Tibial nerve (tissue), 4 donors: ENCODE data around the gene ZNF423. TPM values are rescaled to one million over a fixed set of nuclear protein-coding genes. Genes with fewer than 3 reads are reported as not detected.
A peak's percentile ranks its signal among the peaks of the same experiment; 100 is the strongest.

Experiments used
- DNase-seq, 2 donors: peaks; one replicate each; pipeline ENCODE4 v3.0.0-alpha.2; 2019; ENCODE audit warnings: low spot score in 2 of 2
- H3K27ac ChIP-seq, 4 donors: fragments of 200-600 bp; sonication (generic) in 3 of 4; one replicate each; pipeline ENCODE4 v1.5.1; 2017 to 2019; ENCODE audit warnings: mild to moderate bottlenecking in 1 of 4
- H3K27me3 ChIP-seq, 2 donors: fragments of 200-600 bp; sonication (generic) in 1 of 2; one replicate each; pipeline versions ENCODE4 v1.5.1 to v1.6.0; 2017 to 2019
- H3K36me3 ChIP-seq, 3 donors: fragments of 200-600 bp; sonication (generic); one replicate each; pipeline ENCODE4 v1.5.1; 2018 to 2019
- H3K4me1 ChIP-seq, 4 donors: fragments of 200-600 bp; sonication (generic) in 3 of 4; one replicate each; pipeline ENCODE4 v1.5.1; 2017 to 2019
- H3K4me3 ChIP-seq, 4 donors: fragments of 200-600 bp; sonication (generic) in 3 of 4; one replicate each; pipeline ENCODE4 v1.5.1; 2017 to 2019; ENCODE audit warnings: mild to moderate bottlenecking in 1 of 4, moderate library complexity in 1 of 4
- H3K9me3 ChIP-seq, 4 donors: fragments of 200-600 bp; sonication (generic) in 3 of 4; one replicate each; pipeline ENCODE4 v1.5.1; 2017 to 2019
- EP300 ChIP-seq, 2 donors: sonication (generic); formaldehyde crosslinking; IDR thresholded peaks; one replicate each; pipeline ENCODE4 v1.6.1; 2017; ENCODE audit warnings: antibody characterized with exemption in 2 of 2, mild to moderate bottlenecking in 1 of 2
- POLR2A ChIP-seq, 2 donors: fragments of 450-650 bp; IDR thresholded peaks; one replicate each; pipeline ENCODE4 v1.6.1; 2017; ENCODE audit warnings: antibody characterized with exemption in 2 of 2, mild to moderate bottlenecking in 2 of 2, moderate library complexity in 2 of 2
- WGBS, 2 donors: methylation state at CpG; one replicate each; pipeline ENCODE4 v1.1.5; 2018; 5-methylcytosine and 5-hydroxymethylcytosine counted together
- total RNA-seq, 4 donors: library from RNA; depleted of rRNA; stranded (reverse); fragments of >200 nt; gene quantifications; one replicate each; pipeline ENCODE4 v1.1.0, GENCODE V29; 2016
- TF ChIP-seq, protein P1 (sequence below), 5 experiments: fragments of 200-600 bp in 3 of 5; fragments of 450-650 bp in 2 of 5; sonication (generic) in 3 of 5; IDR thresholded peaks; one replicate each; pipeline ENCODE4 v1.5.1; 2016 to 2019; ENCODE audit warnings: antibody characterized with exemption in 5 of 5, mild to moderate bottlenecking in 3 of 5, moderate library complexity in 2 of 5

The ZNF423 gene
- total RNA-seq, 4 donors from 2014 or later, result 15.9 to 20.5 (median 18.5) TPM

GRCh38 chr16:49533422-49533821 is 322.5 kb downstream of the ZNF423 start:
- Histone ChIP-seq H3K27me3 (no peaks in the 10 kb centered on the region), H3K9me3 (no peaks in the 10 kb centered on the region), H3K4me1 (peaks cover 0 to 27% (median 0%) of the 10 kb centered on the region in 4 donors), H3K27ac (peak overlapping the region in 1 of 4 donors; percentile 75), H3K4me3 (no peak overlapping the region), H3K36me3 (no peaks in the 10 kb centered on the region)
- 92 to 96% methylated on average over 7 of the region's 7 CpGs for WGBS, 2 donors
- TF ChIP-seq, protein P1, sequence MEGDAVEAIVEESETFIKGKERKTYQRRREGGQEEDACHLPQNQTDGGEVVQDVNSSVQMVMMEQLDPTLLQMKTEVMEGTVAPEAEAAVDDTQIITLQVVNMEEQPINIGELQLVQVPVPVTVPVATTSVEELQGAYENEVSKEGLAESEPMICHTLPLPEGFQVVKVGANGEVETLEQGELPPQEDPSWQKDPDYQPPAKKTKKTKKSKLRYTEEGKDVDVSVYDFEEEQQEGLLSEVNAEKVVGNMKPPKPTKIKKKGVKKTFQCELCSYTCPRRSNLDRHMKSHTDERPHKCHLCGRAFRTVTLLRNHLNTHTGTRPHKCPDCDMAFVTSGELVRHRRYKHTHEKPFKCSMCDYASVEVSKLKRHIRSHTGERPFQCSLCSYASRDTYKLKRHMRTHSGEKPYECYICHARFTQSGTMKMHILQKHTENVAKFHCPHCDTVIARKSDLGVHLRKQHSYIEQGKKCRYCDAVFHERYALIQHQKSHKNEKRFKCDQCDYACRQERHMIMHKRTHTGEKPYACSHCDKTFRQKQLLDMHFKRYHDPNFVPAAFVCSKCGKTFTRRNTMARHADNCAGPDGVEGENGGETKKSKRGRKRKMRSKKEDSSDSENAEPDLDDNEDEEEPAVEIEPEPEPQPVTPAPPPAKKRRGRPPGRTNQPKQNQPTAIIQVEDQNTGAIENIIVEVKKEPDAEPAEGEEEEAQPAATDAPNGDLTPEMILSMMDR (IDR thresholded peaks at IDR 0.05), result no peak
- no peak for TF ChIP-seq POLR2A (IDR thresholded peaks at IDR 0.05)
- no peak for TF ChIP-seq EP300 (IDR thresholded peaks at IDR 0.05)
- no peak for DNase-seq

DNA sequence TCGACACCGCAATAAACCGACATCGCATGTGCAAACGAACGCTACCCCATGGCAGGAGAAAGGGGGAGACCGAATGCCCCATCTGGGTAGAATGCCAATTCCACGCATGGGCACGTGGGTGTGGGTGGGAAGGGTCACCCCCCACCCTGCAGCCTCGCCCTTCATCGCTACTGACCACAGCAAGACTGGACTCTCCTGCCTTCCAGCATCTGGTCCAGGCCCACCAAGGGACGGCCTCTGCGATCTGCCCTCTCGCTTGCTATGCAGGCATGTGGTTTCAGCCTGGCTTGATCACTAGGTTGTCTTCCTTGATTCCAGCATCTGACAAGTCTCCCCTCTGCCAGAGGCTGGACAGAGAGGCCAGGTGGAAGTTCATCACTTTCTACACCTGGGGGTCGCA is 323.0 kb downstream of the ZNF423 start:
- Histone ChIP-seq H3K36me3 (no peaks in the 10 kb centered on the region), H3K27ac (peak overlapping the region in 1 of 4 donors; percentile 75), H3K4me3 (no peak overlapping the region), H3K27me3 (no peaks in the 10 kb centered on the region), H3K4me1 (peaks cover 0 to 23% (median 0%) of the 10 kb centered on the region in 4 donors), H3K9me3 (no peaks in the 10 kb centered on the region)
- no peak for DNase-seq
- TF ChIP-seq, protein P1 (IDR thresholded peaks at IDR 0.05), result no peak
- 82 to 87% methylated on average over 15 of the region's 15 CpGs for WGBS, 2 donors

DNA sequence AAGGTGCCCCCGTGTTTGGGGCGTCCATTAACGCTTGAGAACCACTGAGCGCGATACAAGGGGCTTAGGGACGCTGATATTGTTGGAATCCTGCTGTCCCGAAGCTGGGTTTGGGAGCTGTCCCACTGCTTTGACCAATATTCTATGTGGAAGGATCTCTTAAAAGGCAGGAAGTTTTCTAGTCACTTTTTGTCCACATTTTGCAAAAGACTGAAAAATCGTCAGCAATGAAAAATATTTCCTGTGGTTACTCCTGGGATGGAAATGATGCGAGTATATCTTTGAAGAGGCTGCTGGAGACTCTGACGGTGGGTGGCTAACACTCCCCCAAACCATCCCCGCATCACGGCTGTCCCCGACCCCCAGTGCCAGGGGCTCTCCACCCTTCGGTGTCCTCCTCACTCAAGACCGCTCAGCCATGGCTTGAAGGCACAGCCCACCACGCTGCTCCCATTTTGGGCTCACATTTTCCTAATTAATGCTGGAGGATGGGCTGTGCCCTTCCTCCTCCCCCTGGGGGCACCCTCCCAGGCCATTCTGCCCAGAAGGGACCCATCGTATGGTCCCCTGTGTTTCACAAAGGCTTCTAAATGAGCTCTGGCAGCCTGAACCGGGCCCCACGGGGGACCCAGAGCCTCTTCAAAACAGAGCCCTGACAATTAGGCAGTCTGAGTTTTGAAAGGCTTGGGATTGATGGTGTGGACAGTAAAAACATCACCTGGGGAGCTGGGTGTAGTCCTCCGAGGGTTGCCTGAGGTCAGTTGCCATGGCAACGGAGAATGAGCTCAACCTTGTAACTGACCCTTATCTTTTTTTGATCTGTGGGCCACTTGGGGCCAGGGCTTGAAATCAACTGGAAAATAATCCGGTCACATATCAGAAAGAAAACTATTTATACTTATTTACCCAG is 323.7 kb downstream of the ZNF423 start:
- Histone ChIP-seq H3K36me3 (no peaks in the 10 kb centered on the region), H3K4me1 (peaks cover 0 to 26% (median 0%) of the 10 kb centered on the region in 4 donors), H3K27me3 (no peaks in the 10 kb centered on the region), H3K9me3 (no peaks in the 10 kb centered on the region), H3K4me3 (no peak overlapping the region), H3K27ac (peak overlapping the region in 2 of 4 donors; percentile 50 to 75)
- 59 to 62% methylated on average over 22 of the region's 22 CpGs for WGBS, 2 donors
- DNase-seq, result no peak
- TF ChIP-seq POLR2A (IDR thresholded peaks at IDR 0.05) (no peak), EP300 (IDR thresholded peaks at IDR 0.05) (no peak)
- TF ChIP-seq, protein P1 (IDR thresholded peaks at IDR 0.05), result no peak

- Histone ChIP-seq H3K4me1 (peaks cover 0 to 26% (median 0%) of the 10 kb centered on the region in 4 donors), H3K4me3 (no peak overlapping the region), H3K27ac (peak overlapping the region in 2 of 4 donors; percentile 17 to 75), H3K27me3 (no peaks in the 10 kb centered on the region), H3K36me3 (no peaks in the 10 kb centered on the region), H3K9me3 (no peaks in the 10 kb centered on the region)
- WGBS, 2 donors, result 84 to 88% methylated on average over 3 of the region's 3 CpGs
- no peak for DNase-seq
- TF ChIP-seq POLR2A (IDR thresholded peaks at IDR 0.05), result no peak
- TF ChIP-seq EP300 (IDR thresholded peaks at IDR 0.05), result no peak
- TF ChIP-seq, protein P1 (IDR thresholded peaks at IDR 0.05), result no peak
Measured at GRCh38 chr16:49531425-49531824, 324.5 kb downstream of the ZNF423 start.

DNA sequence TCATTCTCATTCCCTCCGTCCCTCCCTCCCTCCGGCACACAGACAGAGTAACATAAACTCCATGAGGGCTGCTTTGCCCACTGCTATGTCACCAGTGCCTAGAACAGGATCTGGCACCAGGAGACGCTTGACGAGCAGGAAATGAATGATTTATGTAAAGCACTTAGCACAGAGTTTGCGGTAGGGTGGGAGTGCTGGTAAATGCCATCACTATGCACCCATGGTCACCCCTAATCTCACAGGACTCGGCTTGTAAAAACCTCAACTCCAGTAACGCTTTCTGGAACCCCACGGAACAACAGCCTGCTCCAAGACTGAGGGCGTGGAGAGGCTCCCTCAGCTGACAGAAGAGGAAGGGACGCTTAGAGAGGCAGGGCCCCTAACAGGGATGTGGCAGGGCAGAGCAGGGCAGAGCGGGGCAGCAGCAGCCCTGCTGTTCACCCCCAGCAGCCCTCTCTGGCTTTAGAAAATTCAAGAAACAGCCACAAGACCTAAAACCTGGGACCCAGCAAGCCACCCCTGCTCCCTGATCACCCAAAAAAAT is 325.4 kb downstream of the ZNF423 start:
- no peak for DNase-seq
- H3K27me3 ChIP-seq, result no peaks in the 10 kb centered on the region
- peaks cover 0 to 26% (median 0%) of the 10 kb centered on the region in 4 donors for H3K4me1 ChIP-seq
- TF ChIP-seq POLR2A (IDR thresholded peaks at IDR 0.05) (no peak), EP300 (IDR thresholded peaks at IDR 0.05) (no peak)
- TF ChIP-seq, protein P1 (IDR thresholded peaks at IDR 0.05), result no peak
- no peaks in the 10 kb centered on the region for H3K36me3 ChIP-seq
- 57 to 68% methylated on average over 11 of the region's 11 CpGs for WGBS, 2 donors
- no peak overlapping the region for H3K4me3 ChIP-seq
- peak overlapping the region in 1 of 4 donors; percentile 11 for H3K27ac ChIP-seq
- H3K9me3 ChIP-seq, result no peaks in the 10 kb centered on the region
